H1 (cell line): ENCODE results near the gene DSE. TPM values are rescaled to one million over a fixed set of nuclear protein-coding genes. Genes with fewer than 3 reads are reported as not detected.

ENCODE experiments used
- CTCF ChIA-PET: fragments of 300-600 bp; sonication (Branson Sonifier 250); formaldehyde crosslinking; loops from one replicate; lab custom pipeline; 2021; ENCODE audit not compliant: partially characterized antibody; lab: Charles Lee
- POLR2A ChIA-PET: fragments of 300-600 bp; sonication (Branson Sonifier 250); formaldehyde crosslinking; loops from one replicate; lab custom pipeline; 2021; ENCODE audit warnings: inconsistent platforms; ENCODE audit not compliant: partially characterized antibody; lab: Charles Lee
- DNase-seq, 2 experiments: peaks; one replicate each; pipeline versions ENCODE4 v3.0.0 to v3.0.0-alpha.2; 2010 to 2022; ENCODE audit warnings: low spot score in 2 of 2, low read depth in 1 of 2, mixed read lengths in 1 of 2
- FAIRE-seq: peaks from 2 replicates; lab custom pipeline; 2011; peaks lifted over from hg19 to GRCh38; lab: Jason Lieb, UNC
- H2AFZ ChIP-seq: 2 replicates; pipeline ENCODE4 v1.8.1; 2012; ENCODE audit warnings: low read length, inconsistent platforms
- H2AK5ac ChIP-seq: 2 replicates; pipeline ENCODE4 v1.6.1; 2013; ENCODE audit warnings: low read depth, low read length
- H2BK120ac ChIP-seq: replicated peaks from 2 replicates; pipeline ENCODE3; 2013; ENCODE audit warnings: low read depth, low read length, inconsistent platforms
- H2BK12ac ChIP-seq: 2 replicates; pipeline ENCODE4 v1.6.1; 2013; ENCODE audit warnings: low read depth, low read length
- H2BK15ac ChIP-seq: 2 replicates; pipeline ENCODE4 v1.6.1; 2013; ENCODE audit warnings: low read length
- H2BK20ac ChIP-seq: 2 replicates; pipeline ENCODE4 v1.6.1; 2013; ENCODE audit warnings: low read length
- H2BK5ac ChIP-seq: 2 replicates; pipeline ENCODE4 v1.6.1; 2013; ENCODE audit warnings: low read depth, low read length
- H3K14ac ChIP-seq: 2 replicates; pipeline ENCODE4 v1.6.1; 2013; ENCODE audit warnings: inconsistent platforms; ENCODE audit not compliant: insufficient read length
- H3K18ac ChIP-seq: 2 replicates; pipeline ENCODE4 v1.6.1; 2013; ENCODE audit warnings: low read length; ENCODE audit errors: extremely low read depth
- H3K23ac ChIP-seq: 2 replicates; pipeline ENCODE4 v1.6.1; 2013; ENCODE audit warnings: inconsistent platforms; ENCODE audit not compliant: insufficient read length
- H3K23me2 ChIP-seq: 2 replicates; pipeline ENCODE4 v1.6.1; 2013; ENCODE audit warnings: low read depth, low read length
- H3K27ac ChIP-seq: 2 replicates; pipeline ENCODE4 v1.6.1; 2011; ENCODE audit warnings: low read depth, low read length, inconsistent platforms
- H3K27me3 ChIP-seq, 4 experiments: replicated peaks in 1 of 4; 1 replicate in 1 of 4; 2 replicates in 3 of 4; pipeline versions ENCODE4 v1.6.1 to v1.8.1; 2011 to 2013; ENCODE audit warnings: low read length in 3 of 4, mild to moderate bottlenecking in 3 of 4, inconsistent platforms in 2 of 4, mixed read lengths in 2 of 4, moderate library complexity in 1 of 4; ENCODE audit not compliant: control insufficient read depth in 3 of 4, insufficient read depth in 3 of 4; ENCODE audit errors: extremely low read depth in 1 of 4
- H3K36me3 ChIP-seq, 4 experiments: 2 replicates each; pipeline versions ENCODE4 v1.6.1 to v1.8.1; 2011 to 2013; ENCODE audit warnings: mild to moderate bottlenecking in 4 of 4, low read length in 3 of 4, moderate library complexity in 2 of 4, control low read depth in 1 of 4, inconsistent platforms in 1 of 4; ENCODE audit not compliant: insufficient read depth in 4 of 4, control insufficient read depth in 2 of 4
- H3K4ac ChIP-seq: replicated peaks from 2 replicates; pipeline ENCODE3; 2013; ENCODE audit warnings: low read length, low read depth, mixed read lengths, inconsistent platforms; ENCODE audit not compliant: insufficient read length
- H3K4me1 ChIP-seq, 4 experiments: replicated peaks in 1 of 4; 1 replicate in 1 of 4; 2 replicates in 3 of 4; pipeline versions ENCODE4 v1.6.1 to v1.8.1; 2011 to 2013; ENCODE audit warnings: low read length in 3 of 4, inconsistent platforms in 2 of 4, mixed read lengths in 1 of 4; ENCODE audit not compliant: insufficient read depth in 4 of 4, control insufficient read depth in 3 of 4
- H3K4me2 ChIP-seq, 2 experiments: 2 replicates each; pipeline versions ENCODE4 v1.6.1 to v1.8.1; 2011 to 2013; ENCODE audit warnings: low read depth in 2 of 2, low read length in 2 of 2, control low read depth in 1 of 2, inconsistent platforms in 1 of 2, mild to moderate bottlenecking in 1 of 2; ENCODE audit not compliant: insufficient read depth in 1 of 2
- H3K4me3 ChIP-seq, 4 experiments: fragments of 200-600, 300-600 bp in 1 of 4; sonication (generic), shearing (Covaris generic), sonication (Bioruptor Twin) in 1 of 4; 2 replicates each; pipeline versions ENCODE4 v1.5.1 to v1.8.1; 2011 to 2016; ENCODE audit warnings: low read length in 4 of 4, low read depth in 3 of 4, control low read depth in 2 of 4, inconsistent platforms in 2 of 4, mild to moderate bottlenecking in 2 of 4, mixed read lengths in 1 of 4, moderate library complexity in 1 of 4; ENCODE audit not compliant: insufficient read depth in 2 of 4; ENCODE audit errors: extremely low read depth in 1 of 4
- H3K56ac ChIP-seq: replicated peaks from 2 replicates; pipeline ENCODE3; 2013; ENCODE audit warnings: low read depth, mild to moderate bottlenecking, mixed read lengths, low read length, inconsistent platforms; ENCODE audit not compliant: insufficient read length
- H3K79me1 ChIP-seq: 2 replicates; pipeline ENCODE4 v1.6.1; 2013; ENCODE audit warnings: low read depth, low read length, control low read depth
- H3K79me2 ChIP-seq, 2 experiments: 2 replicates each; pipeline versions ENCODE4 v1.6.1 to v1.8.1; 2012 to 2013; ENCODE audit warnings: low read length in 2 of 2, mild to moderate bottlenecking in 2 of 2, inconsistent platforms in 1 of 2; ENCODE audit not compliant: insufficient read depth in 2 of 2, control insufficient read depth in 1 of 2
- H3K9ac ChIP-seq, 4 experiments: replicated peaks in 1 of 4; 1 replicate in 1 of 4; 2 replicates in 3 of 4; pipeline versions ENCODE4 v1.6.1 to v1.8.1; 2011 to 2013; ENCODE audit warnings: low read depth in 3 of 4, low read length in 3 of 4, control low read depth in 2 of 4, mild to moderate bottlenecking in 2 of 4, moderate library complexity in 2 of 4, inconsistent platforms in 1 of 4; ENCODE audit errors: extremely low read depth in 1 of 4
- H3K9me3 ChIP-seq, 2 experiments: 2 replicates each; pipeline versions ENCODE4 v1.6.1 to v1.8.1; 2012 to 2013; ENCODE audit warnings: mild to moderate bottlenecking in 2 of 2, moderate library complexity in 2 of 2, control low read depth in 1 of 2, inconsistent platforms in 1 of 2, low read depth in 1 of 2, low read length in 1 of 2, mixed read lengths in 1 of 2; ENCODE audit not compliant: insufficient read depth in 2 of 2
- H4K20me1 ChIP-seq, 2 experiments: replicated peaks in 1 of 2; 2 replicates each; pipeline versions ENCODE3 to v1.8.1; 2011 to 2013; ENCODE audit warnings: inconsistent platforms in 2 of 2, low read length in 2 of 2, mild to moderate bottlenecking in 1 of 2; ENCODE audit not compliant: insufficient read depth in 2 of 2, control insufficient read depth in 1 of 2
- H4K5ac ChIP-seq: 2 replicates; pipeline ENCODE4 v1.6.1; 2013; ENCODE audit warnings: low read length, low read depth, mixed read lengths, inconsistent platforms; ENCODE audit not compliant: insufficient read length
- H4K8ac ChIP-seq: 2 replicates; pipeline ENCODE4 v1.8.0; 2013; ENCODE audit warnings: mild to moderate bottlenecking, moderate library complexity, low read length, inconsistent platforms; ENCODE audit not compliant: insufficient read depth; ENCODE audit errors: extremely low read depth
- H4K91ac ChIP-seq: replicated peaks from 2 replicates; pipeline ENCODE3; 2013; ENCODE audit warnings: low read length, mixed read lengths, inconsistent platforms; ENCODE audit not compliant: insufficient read length
- CHD1 ChIP-seq: IDR thresholded peaks from 2 replicates; pipeline ENCODE4 v1.6.1; 2012; ENCODE audit warnings: low read depth, low read length, improper control_type of control experiment
- CHD2 ChIP-seq: IDR thresholded peaks from 2 replicates; pipeline ENCODE4 v1.6.1; 2012; ENCODE audit warnings: low read length, improper control_type of control experiment
- KDM5A ChIP-seq: fragments of 200-600 bp; IDR thresholded peaks from 2 replicates; pipeline ENCODE4 v1.7.1; 2012; ENCODE audit warnings: mild to moderate bottlenecking, low read length, inconsistent platforms, mixed read lengths
- POU5F1 ChIP-seq: IDR thresholded peaks from 2 replicates; pipeline ENCODE4 v1.6.1; 2011; ENCODE audit warnings: low read depth, mild to moderate bottlenecking, low read length, moderate library complexity
- RAD21 ChIP-seq, 2 experiments: IDR thresholded peaks in 1 of 2; conservative IDR thresholded peaks in 1 of 2; 2 replicates each; pipeline ENCODE4 v1.6.1; 2011; ENCODE audit warnings: low read depth in 2 of 2, low read length in 2 of 2, improper control_type of control experiment in 1 of 2, inconsistent platforms in 1 of 2, mild to moderate bottlenecking in 1 of 2, moderate library complexity in 1 of 2
- SIX5 ChIP-seq: IDR thresholded peaks from 2 replicates; pipeline ENCODE4 v1.6.1; 2011; ENCODE audit warnings: mild to moderate bottlenecking, low read depth, low read length
- SP2 ChIP-seq: IDR thresholded peaks from 2 replicates; pipeline ENCODE4 v1.6.1; 2012; ENCODE audit warnings: mild to moderate bottlenecking, low read length, inconsistent platforms
- YY1 ChIP-seq: IDR thresholded peaks from 2 replicates; pipeline ENCODE4 v1.6.1; 2011; ENCODE audit warnings: low read depth, mild to moderate bottlenecking, low read length
- WGBS, 2 experiments: shearing (Covaris generic) in 1 of 2; methylation state at CpG; one replicate each; pipeline versions ENCODE4 v1.1.6 to v1.1.7; 2013 to 2015; ENCODE audit warnings: low lambda C conversion rate in 2 of 2, mixed read lengths in 2 of 2, inconsistent platforms in 1 of 2, low coverage in 1 of 2, missing lambda C conversion rate in 1 of 2; ENCODE audit not compliant: insufficient replicate concordance in 2 of 2, insufficient coverage in 1 of 2, insufficient read length in 1 of 2; ENCODE audit errors: extremely low coverage in 1 of 2, missing lambda C conversion rate in 1 of 2; 5-methylcytosine and 5-hydroxymethylcytosine counted together
- polyA plus RNA-seq, 7 experiments: library from polyadenylated mRNA; depleted of rRNA in 3 of 7; stranded (reverse) in 5 of 7; unstranded in 2 of 7; fragments of >200 nt in 5 of 7; fragments of 200-250 nt in 2 of 7; gene quantifications; 1 replicate in 5 of 7; 2 replicates in 1 of 7; 4 replicates in 1 of 7; pipeline versions ENCODE4 v1.2.1 to v1.2.3, GENCODE V29; 2011 to 2013; ENCODE audit warnings: missing spikeins in 2 of 7, mixed read lengths in 2 of 7
- total RNA-seq: library from RNA; stranded (reverse); fragmentation: NEBNext Ultra II Directional; extraction: Animal tissue kit (Norgen Biotek cat#: 25700); gene quantifications from 2 replicates; pipeline ENCODE4 v1.2.1, GENCODE V29; 2021

The DSE gene
- total and polyA plus RNA-seq, 2 of the 8 experiments (the other 6 are each of a cell fraction or from before 2014, with no cell fraction given) = 32.5 to 94.4 TPM

GRCh38 chr6:116405138-116405537 lies 34.4 kb downstream of the DSE start:
- peak; percentile 79 for FAIRE-seq
- Histone ChIP-seq H4K20me1 (peaks cover 0 to 2% of the 10 kb centered on the region in 2 experiments), H3K4me1 (peaks cover 0 to 12% (median 6%) of the 10 kb centered on the region in 4 experiments; a peak in 4 of 7 replicates), H3K4ac (no peak overlapping the region), H4K5ac (no peak overlapping the region), H3K18ac (no peak overlapping the region; the same call in 1 of the 2 replicates), H3K36me3 (peaks cover 0 to 6% (median 0%) of the 10 kb centered on the region in 4 experiments; a peak in 3 of 8 replicates), H2BK12ac (no peak overlapping the region), H3K27ac (no peak overlapping the region), H2BK5ac (no peak overlapping the region), H3K4me2 (peak overlapping the region in 1 of 2 experiments; percentile 47; a peak in 2 of 4 replicates), H2BK120ac (no peak overlapping the region), H4K91ac (no peak overlapping the region), H3K9me3 (no peaks in the 10 kb centered on the region), H3K56ac (no peak overlapping the region), H2BK15ac (no peak overlapping the region), H2BK20ac (no peak overlapping the region), H3K23me2 (no peaks in the 10 kb centered on the region), H3K9ac (no peak overlapping the region), H3K4me3 (no peak overlapping the region; a peak in 1 of 8 replicates), H3K79me1 (peaks cover 4% of the 10 kb centered on the region; the same call in 1 of the 2 replicates), H3K27me3 (no peaks in the 10 kb centered on the region), H2AFZ (no peak overlapping the region), H4K8ac (no peak overlapping the region), H3K23ac (no peak overlapping the region), H3K14ac (no peak overlapping the region), H2AK5ac (no peak overlapping the region), H3K79me2 (peaks cover 0 to 70% of the 10 kb centered on the region in 2 experiments; a peak in 2 of 4 replicates)
- ChIA-PET POLR2A (interaction anchor here (1.0 to 1.3 kb wide), 3 partner anchors 12 to 36 kb away, joined by 3 to 4 read pairs (median 4); partner anchors contain the start of gene DSE), CTCF (interaction anchor here (0.8 to 1.0 kb wide), 3 partner anchors 10 to 112 kb away, joined by 3 to 4 read pairs (median 3); no protein-coding TSS in a partner anchor)
- TF ChIP-seq CHD1 (no peak), KDM5A (no peak), RAD21 (IDR thresholded peaks at IDR 0.05 in 1 of 2, conservative IDR thresholded peaks at IDR 0.05 in 1 of 2; ENCODE audit: low read depth in 2 of 2, low read length in 2 of 2) (no peak), YY1 (0 out of 2 replicates have a peak, but pooled peaks have one; percentile 15), CHD2 (no peak), SIX5 (no peak), POU5F1 (no peak), SP2 (no peak)
- DNase-seq = no peak
- 67% methylated on average over 5 of the region's 5 CpGs; no CpG with 5 or more reads in 1 of the 2 experiments for WGBS, 2 experiments
